ENCODE results near the gene PLA2G4E.

The PLA2G4E gene

DNA sequence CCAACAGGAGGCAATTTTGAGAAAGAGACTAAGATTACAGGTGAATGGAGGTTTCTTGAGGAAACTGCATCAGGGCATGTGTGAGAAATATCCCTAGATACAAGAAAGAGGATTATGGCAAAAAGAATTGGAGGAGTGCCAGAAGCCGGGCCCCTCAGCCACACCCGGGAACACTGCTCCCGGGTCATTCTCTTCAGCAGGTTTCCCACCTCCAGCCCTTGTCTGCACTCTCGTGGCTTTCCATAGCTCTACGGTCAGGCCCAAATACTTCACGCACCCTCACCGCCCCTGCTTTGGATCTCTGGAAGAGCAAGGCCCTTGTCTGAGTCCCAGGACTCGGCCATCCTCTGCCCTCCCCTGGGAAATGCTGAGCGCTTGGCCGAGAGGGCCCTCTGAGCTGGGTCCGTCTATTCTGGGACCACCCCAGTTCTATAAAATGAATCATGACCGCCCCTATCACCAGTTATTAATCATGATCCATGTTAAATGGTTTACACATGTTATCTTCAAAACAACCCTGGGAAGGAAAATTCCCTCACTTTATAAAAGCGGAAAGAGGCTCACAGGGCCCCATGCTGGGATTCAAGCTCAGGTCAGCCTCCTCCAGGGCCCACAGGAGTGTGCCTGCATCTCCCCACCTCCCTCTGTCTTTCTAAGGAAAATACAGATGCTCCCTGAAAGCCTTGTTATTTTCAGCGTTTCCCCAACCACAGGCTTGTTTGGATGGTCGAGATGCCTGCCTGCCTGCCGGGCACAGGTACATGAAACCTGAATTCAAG lies 88.1 kb downstream of the PLA2G4E start:
- peak; percentile 71 for DNase-seq

DNA sequence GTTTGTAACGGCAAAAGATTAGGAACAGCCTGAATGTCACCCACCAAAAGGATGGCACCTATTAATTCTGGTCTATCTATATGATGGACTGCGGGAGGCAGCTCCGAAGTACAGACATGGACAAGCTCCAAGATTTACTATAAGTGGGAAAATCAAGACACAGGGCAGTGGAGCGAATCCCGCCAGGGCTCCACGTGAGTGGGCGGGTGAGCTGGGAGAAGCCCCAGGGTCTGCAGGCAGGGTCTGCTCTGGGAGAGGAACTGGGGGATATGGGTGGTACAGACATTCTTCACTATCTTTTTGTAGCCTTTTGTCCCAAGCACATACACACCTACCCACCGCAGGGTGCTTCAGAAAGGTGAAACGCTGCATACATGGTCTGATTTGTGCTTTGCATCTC lies 88.7 kb downstream of the PLA2G4E start:
- no peak for DNase-seq

All from fibroblast of skin of right quadriceps (primary cell).